ENCODE results near the gene LIMS1.

Gene LIMS1

GRCh38 chr2:108612514-108613183 lies 78.4 kb downstream of the LIMS1 start:
- Histone ChIP-seq H3K9ac (ENCODE audit: low read length) (no peak overlapping the region), H3K27me3 (ENCODE audit: low read length) (no peaks in the 10 kb centered on the region), H3K9me3 (ENCODE audit: insufficient read depth, low read length) (no peaks in the 10 kb centered on the region), H3K9me2 (replicated peaks; ENCODE audit: insufficient read depth, low read length) (no peaks in the 10 kb centered on the region), H2AFZ (ENCODE audit: low read depth, low read length, severe bottlenecking) (no peak overlapping the region), H3K27ac (ENCODE audit: low read depth, low read length) (peak overlapping the region; percentile 42), H4K20me1 (ENCODE audit: low read depth, low read length) (no peaks in the 10 kb centered on the region), H3K79me2 (ENCODE audit: insufficient read depth, low read length) (peaks cover 5% of the 10 kb centered on the region; the same call in 1 of the 2 replicates), H3K4me3 (ENCODE audit: insufficient read depth, low read length, poor library complexity, severe bottlenecking) (no peak overlapping the region), H3F3A (ENCODE audit: insufficient read depth) (peaks cover 3% of the 10 kb centered on the region; the same call in 1 of the 2 replicates), H3K36me3 (ENCODE audit: low read length) (no peaks in the 10 kb centered on the region), H3K4me2 (ENCODE audit: low read depth, low read length, poor library complexity, severe bottlenecking) (peak overlapping the region; percentile 40)
- TF ChIP-seq, protein P1, sequence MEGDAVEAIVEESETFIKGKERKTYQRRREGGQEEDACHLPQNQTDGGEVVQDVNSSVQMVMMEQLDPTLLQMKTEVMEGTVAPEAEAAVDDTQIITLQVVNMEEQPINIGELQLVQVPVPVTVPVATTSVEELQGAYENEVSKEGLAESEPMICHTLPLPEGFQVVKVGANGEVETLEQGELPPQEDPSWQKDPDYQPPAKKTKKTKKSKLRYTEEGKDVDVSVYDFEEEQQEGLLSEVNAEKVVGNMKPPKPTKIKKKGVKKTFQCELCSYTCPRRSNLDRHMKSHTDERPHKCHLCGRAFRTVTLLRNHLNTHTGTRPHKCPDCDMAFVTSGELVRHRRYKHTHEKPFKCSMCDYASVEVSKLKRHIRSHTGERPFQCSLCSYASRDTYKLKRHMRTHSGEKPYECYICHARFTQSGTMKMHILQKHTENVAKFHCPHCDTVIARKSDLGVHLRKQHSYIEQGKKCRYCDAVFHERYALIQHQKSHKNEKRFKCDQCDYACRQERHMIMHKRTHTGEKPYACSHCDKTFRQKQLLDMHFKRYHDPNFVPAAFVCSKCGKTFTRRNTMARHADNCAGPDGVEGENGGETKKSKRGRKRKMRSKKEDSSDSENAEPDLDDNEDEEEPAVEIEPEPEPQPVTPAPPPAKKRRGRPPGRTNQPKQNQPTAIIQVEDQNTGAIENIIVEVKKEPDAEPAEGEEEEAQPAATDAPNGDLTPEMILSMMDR (IDR thresholded peaks at IDR 0.05; ENCODE audit: insufficient read depth, low read length, poor library complexity, severe bottlenecking): no peak
- no peak for TF ChIP-seq EZH2phosphoT487 (conservative IDR thresholded peaks at IDR 0.05; ENCODE audit: low read length)

GRCh38 chr2:108613261-108614042 lies 79.2 kb downstream of the LIMS1 start:
- no peak overlapping the region for H3K27ac ChIP-seq (ENCODE audit: low read depth, low read length)
- no peak overlapping the region for H3K4me2 ChIP-seq (ENCODE audit: low read depth, low read length, poor library complexity, severe bottlenecking)
- no peaks in the 10 kb centered on the region for H4K20me1 ChIP-seq (ENCODE audit: low read depth, low read length)
- no peaks in the 10 kb centered on the region for H3K9me3 ChIP-seq (ENCODE audit: insufficient read depth, low read length)
- no peaks in the 10 kb centered on the region for H3K27me3 ChIP-seq (ENCODE audit: low read length)
- H3K9me2 ChIP-seq (replicated peaks; ENCODE audit: insufficient read depth, low read length): no peaks in the 10 kb centered on the region
- H3K36me3 ChIP-seq (ENCODE audit: low read length): no peaks in the 10 kb centered on the region
- no peak overlapping the region for H3K4me3 ChIP-seq (ENCODE audit: insufficient read depth, low read length, poor library complexity, severe bottlenecking)
- peaks cover 3% of the 10 kb centered on the region; the same call in 1 of the 2 replicates for H3F3A ChIP-seq (ENCODE audit: insufficient read depth)
- H3K9ac ChIP-seq (ENCODE audit: low read length): no peak overlapping the region
- TF ChIP-seq, protein P1 (IDR thresholded peaks at IDR 0.05; ENCODE audit: insufficient read depth, low read length, poor library complexity, severe bottlenecking): no peak
- no peak for TF ChIP-seq EZH2phosphoT487 (conservative IDR thresholded peaks at IDR 0.05; ENCODE audit: low read length)
- H2AFZ ChIP-seq (ENCODE audit: low read depth, low read length, severe bottlenecking): no peak overlapping the region
- H3K79me2 ChIP-seq (ENCODE audit: insufficient read depth, low read length): peaks cover 5% of the 10 kb centered on the region; the same call in 1 of the 2 replicates

GRCh38 chr2:108614043-108614545 lies 79.8 kb downstream of the LIMS1 start:
- Histone ChIP-seq H3K4me2 (ENCODE audit: low read depth, low read length, poor library complexity, severe bottlenecking) (no peak overlapping the region), H3K36me3 (ENCODE audit: low read length) (no peaks in the 10 kb centered on the region), H2AFZ (ENCODE audit: low read depth, low read length, severe bottlenecking) (no peak overlapping the region), H3K79me2 (ENCODE audit: insufficient read depth, low read length) (peaks cover 5% of the 10 kb centered on the region; the same call in 1 of the 2 replicates), H3F3A (ENCODE audit: insufficient read depth) (peaks cover 3% of the 10 kb centered on the region; the same call in 1 of the 2 replicates), H3K4me3 (ENCODE audit: insufficient read depth, low read length, poor library complexity, severe bottlenecking) (no peak overlapping the region), H3K9me2 (replicated peaks; ENCODE audit: insufficient read depth, low read length) (no peaks in the 10 kb centered on the region), H3K27me3 (ENCODE audit: low read length) (no peaks in the 10 kb centered on the region), H3K9ac (ENCODE audit: low read length) (no peak overlapping the region), H4K20me1 (ENCODE audit: low read depth, low read length) (no peaks in the 10 kb centered on the region), H3K9me3 (ENCODE audit: insufficient read depth, low read length) (no peaks in the 10 kb centered on the region), H3K27ac (ENCODE audit: low read depth, low read length) (no peak overlapping the region)
- no peak for TF ChIP-seq EZH2phosphoT487 (conservative IDR thresholded peaks at IDR 0.05; ENCODE audit: low read length)
- TF ChIP-seq, protein P1 (IDR thresholded peaks at IDR 0.05; ENCODE audit: insufficient read depth, low read length, poor library complexity, severe bottlenecking): no peak

Measured in SU-DHL-6 (cell line).